ENCODE data around the gene EFNA5. TPM values are rescaled to one million over a fixed set of nuclear protein-coding genes. Genes with fewer than 3 reads are reported as not detected.

Gene EFNA5
- total and polyA plus RNA-seq, 2 of the 13 experiments (the other 11 are each of a cell fraction or from before 2014, with no cell fraction given): not detected

GRCh38 chr5:107574287-107574686 is 96.5 kb downstream of the EFNA5 start:
- no peak overlapping the region for H3K27ac ChIP-seq (ENCODE audit: extremely low read length, insufficient read depth, low read length)
- ATAC-seq (no peak), DNase-seq (ENCODE audit: low spot score) (no peak), FAIRE-seq (no peak)
- H3K36me3 ChIP-seq (replicated peaks in 1 of 2; ENCODE audit: control insufficient read depth in 1 of 2, insufficient read depth in 2 of 2, low read length in 2 of 2): no peaks in the 10 kb centered on the region
- no peak overlapping the region for H2AFZ ChIP-seq (ENCODE audit: low read length)
- H3K9ac ChIP-seq (ENCODE audit: insufficient read depth, low read depth, low read length): no peak overlapping the region
- in situ Hi-C loops (cut with HindIII; ENCODE audit: extremely low pct_ligation_motif_present, low pct_unique_long_range_greater_than_20kb) (no loop called here), intact Hi-C loops (cut with micrococcal nuclease; ENCODE audit: unreplicated experiment) (no loop called here)
- TF ChIP-seq MIER3 (CRISPR knock-in tag; IDR thresholded peaks at IDR 0.05; ENCODE audit: borderline replicate concordance): no peak
- no peak for TF ChIP-seq NRL (CRISPR knock-in tag; IDR thresholded peaks at IDR 0.05; ENCODE audit: borderline replicate concordance)
- TF ChIP-seq PHF5A (CRISPR knock-in tag; IDR thresholded peaks at IDR 0.05; ENCODE audit: low read depth, unreplicated experiment): no peak
- TF ChIP-seq TFDP1 (CRISPR knock-in tag; IDR thresholded peaks at IDR 0.05; ENCODE audit: borderline replicate concordance): no peak
- no peak for TF ChIP-seq ETV6 (CRISPR knock-in tag; conservative IDR thresholded peaks at IDR 0.05)
- no peak for TF ChIP-seq MXD1 (CRISPR knock-in tag; IDR thresholded peaks at IDR 0.05)
- no peak for TF ChIP-seq NR2F1 (CRISPR knock-in tag; IDR thresholded peaks at IDR 0.05)
- no peak for TF ChIP-seq ZNF510 (CRISPR knock-in tag; IDR thresholded peaks at IDR 0.05; ENCODE audit: low read depth)
- TF ChIP-seq MLX (CRISPR knock-in tag; IDR thresholded peaks at IDR 0.05): no peak
- BruUV-seq (replicated peaks): no TSS peak
- peaks cover 18% of the 10 kb centered on the region for H3K4me1 ChIP-seq (ENCODE audit: insufficient read depth, low read length)
- peaks cover 0 to 4% of the 10 kb centered on the region in 2 experiments; a peak in 1 of 5 replicates for H3K27me3 ChIP-seq (ENCODE audit: control insufficient read depth in 1 of 2, insufficient read depth in 2 of 2, low read length in 2 of 2)
- H4K20me1 ChIP-seq (ENCODE audit: insufficient read depth, low read length): no peaks in the 10 kb centered on the region
- ChIA-PET CTCF (ENCODE audit: low intra/inter-chr PET ratio, low total read pairs) (no interaction called here), POLR2A (no interaction called here)
- H3K9me3 ChIP-seq (ENCODE audit: low read length): no peaks in the 10 kb centered on the region
- no peak overlapping the region for H3K4me2 ChIP-seq (ENCODE audit: low read depth, low read length)
- no peak overlapping the region for H3K4me3 ChIP-seq (replicated peaks in 1 of 3; ENCODE audit: insufficient read depth in 1 of 3, low read depth in 2 of 3, low read length in 3 of 3)
- 28% methylated on average over 1 of the region's 1 CpG for WGBS (ENCODE audit: low lambda C conversion rate)
- H3K79me2 ChIP-seq (ENCODE audit: insufficient read depth, low read length): no peaks in the 10 kb centered on the region

Measured in HepG2 (cell line).